ENCODE results near the gene RBM4.

RBM4 gene

GRCh38 chr11:66659763-66660162, 21.3 kb downstream of the RBM4 start:
- no peak for DNase-seq

GRCh38 chr11:66663741-66664296, 25.3 kb downstream of the RBM4 start:
- no peak for DNase-seq

GRCh38 chr11:66665369-66665768, 26.9 kb downstream of the RBM4 start:
- DNase-seq: no peak

GRCh38 chr11:66670816-66671215, 32.3 kb downstream of the RBM4 start:
- no peak for DNase-seq

- DNase-seq: no peak
These were observed 36.6 kb downstream of the RBM4 start for GRCh38 chr11:66674964-66675602.

GRCh38 chr11:66676282-66676919, 37.9 kb downstream of the RBM4 start:
- no peak for DNase-seq

GRCh38 chr11:66676931-66677598, 38.6 kb downstream of the RBM4 start:
- DNase-seq: no peak

GRCh38 chr11:66677599-66678375, 39.3 kb downstream of the RBM4 start, which contains the start of gene RBM4B:
Gene RBM4B, minus strand, starts transcription at chr11:66677887. Its CDS starts 808 bp downstream, at chr11:66677079.
- no peak for DNase-seq

GRCh38 chr11:66680966-66681645, 42.6 kb downstream of the RBM4 start:
- DNase-seq: no peak

GRCh38 chr11:66683877-66684276, 45.4 kb downstream of the RBM4 start:
- DNase-seq: no peak

- DNase-seq: no peak
These were observed 46.1 kb downstream of the RBM4 start for GRCh38 chr11:66684635-66685034.

- no peak for DNase-seq
These were observed 47.0 kb downstream of the RBM4 start for GRCh38 chr11:66685276-66686099.

GRCh38 chr11:66686100-66686785, 47.7 kb downstream of the RBM4 start:
- no peak for DNase-seq

- no peak for DNase-seq
These were observed 48.6 kb downstream of the RBM4 start for GRCh38 chr11:66686801-66687750.

GRCh38 chr11:66687831-66688281, 49.4 kb downstream of the RBM4 start:
- DNase-seq: no peak

- DNase-seq: no peak
These were observed 50.3 kb downstream of the RBM4 start for GRCh38 chr11:66688561-66689534.

GRCh38 chr11:66689661-66690590, 51.4 kb downstream of the RBM4 start:
- DNase-seq: no peak

Measured in cortex of kidney (tissue), 1 donor.